NCI-H2227 (cell line): ENCODE results near the gene ANKUB1.
"Not testable (repeated sequence)": the region's sequence is repeated elsewhere in the genome, so short reads cannot be mapped to it uniquely, and the experiment has no call there.

Experiments used
- DNase-seq: peaks from one replicate; lab custom pipeline; 2025; ENCODE audit not compliant: unreplicated experiment; lab: John Stamatoyannopoulos, UW

The ANKUB1 gene, protein sequence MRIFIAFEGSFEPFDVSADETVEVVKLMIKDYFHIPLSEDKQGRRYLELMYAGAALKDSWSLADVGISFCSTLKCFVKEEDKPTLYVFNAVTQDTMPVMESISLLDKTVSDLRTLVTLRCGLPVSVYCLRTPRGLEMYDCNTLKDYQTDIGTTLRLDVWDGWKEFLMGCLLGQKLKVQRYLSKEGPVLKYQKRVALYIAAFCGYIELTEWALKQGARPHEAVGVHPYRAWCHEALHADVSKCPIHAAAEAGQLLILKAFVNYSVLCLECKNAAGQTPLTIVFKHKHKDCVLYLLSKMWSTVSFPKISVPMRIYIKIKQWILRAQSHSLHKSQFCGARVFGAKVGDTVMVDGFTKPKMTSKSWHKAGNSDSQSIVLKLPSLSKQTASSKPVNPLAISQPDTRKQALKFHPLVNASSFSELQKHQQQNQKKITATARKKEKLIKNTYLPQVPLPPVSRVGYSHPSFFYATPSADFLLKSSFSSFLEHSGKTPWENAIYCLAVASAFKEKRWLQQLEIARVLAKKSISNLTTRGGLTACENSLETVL

DNA sequence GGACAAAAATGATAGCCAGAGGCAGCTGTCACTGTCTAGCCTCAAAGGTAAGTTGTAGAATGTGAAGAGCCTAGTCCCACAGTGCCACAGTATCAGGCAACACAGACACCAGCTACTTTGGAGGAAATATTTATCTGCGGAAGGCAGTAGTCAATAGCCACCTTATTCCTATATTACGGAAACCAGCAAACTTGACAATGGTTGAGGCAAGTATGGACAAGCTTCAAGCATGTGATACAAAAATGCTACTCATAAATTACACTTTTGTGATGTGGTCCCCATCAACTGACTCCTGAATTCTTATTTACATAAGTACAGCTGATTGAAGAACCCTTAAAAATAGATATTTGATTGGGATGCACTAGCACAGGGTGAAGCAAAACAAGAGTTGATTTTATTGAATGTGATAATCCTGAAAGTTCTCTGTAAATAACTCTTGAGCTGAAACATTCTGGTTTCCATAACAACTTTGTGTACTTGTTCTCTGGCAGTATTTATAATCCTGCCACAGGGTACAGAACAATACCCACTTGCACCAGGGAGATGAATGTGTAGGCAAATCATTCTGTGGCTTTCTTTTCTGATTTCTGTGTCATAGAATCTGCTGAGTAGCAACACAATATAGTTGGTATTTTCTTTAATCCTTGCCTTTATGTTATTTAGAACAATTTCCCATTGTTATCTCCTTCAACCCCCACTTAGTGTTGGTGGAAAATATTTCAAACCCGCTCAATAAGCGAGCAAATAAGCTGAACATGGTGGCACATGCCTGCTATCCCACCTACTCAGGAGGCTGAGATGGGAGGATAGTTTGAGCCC, at the start of gene ANKUB1:
Gene ANKUB1, minus strand, starts transcription at position 103 of the 819 bp plus-strand sequence. CDS start 188 bp downstream, outside the sequence.
- DNase-seq = no peak

DNA sequence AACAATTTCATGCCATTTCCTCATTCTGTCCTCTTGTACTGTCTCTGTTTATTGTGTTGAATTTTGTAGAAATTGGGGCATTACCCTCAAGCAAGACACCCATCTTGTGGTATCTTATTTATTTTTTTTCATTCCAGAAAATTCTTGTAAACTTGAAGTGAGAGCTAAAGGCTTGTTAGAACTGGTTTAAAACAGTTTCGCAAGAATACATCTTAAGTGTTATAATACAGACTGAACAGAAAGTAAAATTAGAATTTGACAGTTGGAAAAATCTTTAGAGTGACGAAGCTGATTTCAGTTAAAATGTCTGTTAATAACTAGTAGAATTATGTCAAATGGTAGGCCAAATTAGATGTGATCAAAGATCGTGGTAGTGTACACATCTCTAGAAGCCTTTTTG, 47.5 kb upstream of the ANKUB1 start:
- no peak for DNase-seq

DNA sequence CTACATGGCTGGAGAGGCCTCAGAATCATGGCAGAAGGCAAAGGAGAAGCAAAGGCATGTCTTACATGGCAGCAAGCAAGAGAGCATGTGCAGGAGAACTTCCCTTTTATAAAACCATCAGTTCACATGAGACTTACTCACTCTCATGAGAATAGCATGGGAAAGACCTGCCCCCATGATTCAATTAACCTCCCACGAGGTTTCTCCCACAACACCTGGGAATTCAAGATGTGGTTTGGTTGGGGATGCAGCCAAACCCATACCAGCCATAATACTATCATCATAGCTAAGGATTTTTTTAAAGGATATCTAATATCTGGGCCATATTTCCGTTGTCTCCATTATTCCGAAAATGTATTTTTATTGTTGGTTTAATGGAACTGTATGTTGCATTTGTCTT, 47.1 kb upstream of the ANKUB1 start:
- DNase-seq = not testable (repeated sequence)

DNA sequence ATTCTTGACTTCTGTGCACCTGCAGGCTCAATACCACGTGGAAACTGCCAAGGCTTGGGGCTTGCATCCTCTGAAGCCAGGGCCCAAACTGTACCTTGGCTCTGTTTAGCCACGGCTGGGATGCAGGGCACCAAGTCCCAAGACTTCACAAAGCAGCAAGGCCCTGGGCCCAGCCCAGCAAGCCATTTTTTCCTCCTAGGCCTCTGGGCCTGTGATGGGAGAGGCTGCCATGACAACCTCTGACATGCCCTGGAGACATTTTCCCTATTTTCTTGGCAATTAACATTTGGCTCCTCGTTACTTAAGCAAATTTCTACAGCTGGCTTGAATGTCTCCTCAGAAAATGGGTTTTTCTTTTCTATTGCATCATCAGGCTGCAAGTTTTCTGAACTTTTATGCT, 46.1 kb upstream of the ANKUB1 start:
- not testable (repeated sequence) for DNase-seq

DNA sequence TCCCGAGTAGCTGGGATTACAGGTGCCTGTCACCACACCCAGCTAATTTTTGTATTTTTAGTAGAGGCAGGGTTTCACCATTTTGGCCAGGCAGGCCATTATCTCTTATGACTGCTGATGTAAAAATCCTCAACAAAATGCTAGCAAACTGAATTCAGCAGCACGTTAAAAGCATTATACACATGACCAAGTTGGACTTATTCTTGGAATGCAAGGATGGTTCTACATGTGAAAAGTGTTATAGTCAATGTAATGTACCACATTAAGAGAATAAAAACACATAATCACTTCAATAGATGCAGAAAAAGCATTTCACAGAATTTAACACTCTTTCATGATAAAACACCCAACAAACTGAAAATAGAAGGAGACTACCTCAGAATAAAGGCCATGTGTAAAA, 40.9 kb upstream of the ANKUB1 start:
- DNase-seq = no peak

DNA sequence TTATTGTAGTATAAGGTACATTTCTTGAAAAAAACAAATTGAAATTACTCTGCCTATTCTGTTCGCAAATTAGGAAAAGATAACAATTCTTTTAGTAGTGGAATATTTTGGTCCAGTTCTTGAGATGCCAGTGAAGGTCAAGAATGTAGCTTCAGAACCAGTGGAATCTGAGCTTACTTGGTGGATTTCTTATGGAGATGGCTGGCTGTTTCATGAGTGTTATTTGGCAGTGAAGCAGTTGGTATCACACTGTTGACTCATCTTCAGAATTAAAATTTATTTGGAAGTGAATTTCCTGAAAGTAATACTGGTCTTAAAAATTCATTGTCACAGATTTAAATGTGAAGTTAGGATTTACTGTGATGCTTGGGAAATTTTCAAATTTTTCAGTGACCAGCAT, 39.7 kb upstream of the ANKUB1 start:
- no peak for DNase-seq

DNA sequence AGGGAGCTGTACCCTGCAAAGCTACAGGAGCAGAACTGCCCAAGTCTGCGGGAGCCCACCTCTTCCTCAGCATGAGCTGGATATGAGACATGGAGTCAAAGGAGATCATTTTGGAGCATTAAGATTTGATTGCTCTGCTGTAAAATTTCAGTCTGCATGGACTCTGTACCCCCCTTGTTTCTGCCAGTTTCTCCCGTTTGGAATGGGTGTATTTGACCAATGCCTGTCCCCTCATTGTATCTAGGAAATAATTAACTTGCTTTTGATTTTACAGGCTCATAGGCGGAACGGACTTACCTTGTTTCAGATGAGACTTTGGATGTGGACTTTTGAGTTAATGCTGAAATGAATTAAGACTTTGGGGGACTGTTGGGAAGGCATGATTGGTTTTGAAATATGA, 39.0 kb upstream of the ANKUB1 start:
- no peak for DNase-seq

DNA sequence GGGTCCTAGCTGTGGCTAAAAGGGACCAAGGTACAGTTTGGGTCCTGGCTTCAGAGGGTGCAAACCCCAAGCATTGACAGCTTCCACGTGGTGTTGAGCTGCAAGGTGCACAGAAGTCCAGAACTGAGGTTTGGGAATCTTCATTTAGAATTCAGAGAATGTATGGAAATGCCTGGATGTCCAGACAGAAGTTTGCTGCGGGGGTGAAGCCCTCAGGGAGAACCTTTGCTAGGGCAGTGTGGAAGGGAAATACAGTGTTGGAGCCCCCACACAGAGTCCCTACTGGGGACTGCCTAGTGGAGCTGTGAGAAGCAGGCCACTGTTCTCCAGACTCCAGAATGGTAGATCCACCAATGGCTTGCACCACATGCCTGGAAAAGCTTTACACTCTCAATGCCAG, 38.5 kb upstream of the ANKUB1 start:
- no peak for DNase-seq

DNA sequence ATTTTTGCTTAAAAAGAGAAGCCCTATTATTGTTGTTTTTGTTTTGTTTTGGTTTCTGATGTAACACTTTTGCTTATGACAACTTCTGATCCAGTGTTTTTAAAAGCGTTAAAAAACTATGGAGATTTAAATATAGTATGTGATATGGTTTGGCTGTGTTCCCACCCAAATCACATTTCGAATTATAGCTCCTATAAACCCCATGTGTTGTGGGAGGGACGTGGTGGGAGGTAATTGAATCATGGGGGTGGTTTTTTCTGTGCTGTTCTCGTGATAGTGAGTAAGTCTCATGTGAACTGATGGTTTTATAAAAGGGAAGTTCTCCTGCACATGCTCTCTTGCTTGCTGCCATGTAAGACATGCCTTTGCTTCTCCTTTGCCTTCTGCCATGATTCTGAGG, 37.3 kb upstream of the ANKUB1 start:
- not testable (repeated sequence) for DNase-seq

DNA sequence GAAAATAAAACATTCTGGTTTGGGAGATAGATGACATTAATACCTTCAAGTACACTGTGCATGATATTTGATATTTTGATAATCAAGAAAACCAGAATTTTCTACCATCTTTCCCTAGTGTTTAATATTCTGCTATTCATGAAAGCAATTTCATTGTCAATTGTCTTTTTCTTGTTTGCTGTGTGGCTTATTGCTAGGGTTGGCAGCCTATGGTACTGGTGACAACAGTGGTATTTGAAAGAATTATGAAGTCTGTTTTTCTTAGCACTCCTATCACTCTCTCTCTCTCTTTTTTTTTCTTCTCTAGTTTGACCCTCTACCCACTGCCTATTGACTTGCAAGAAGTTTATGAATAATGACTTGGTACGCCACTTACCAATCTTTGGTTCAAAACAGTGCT, 36.0 kb upstream of the ANKUB1 start:
- no peak for DNase-seq

DNA sequence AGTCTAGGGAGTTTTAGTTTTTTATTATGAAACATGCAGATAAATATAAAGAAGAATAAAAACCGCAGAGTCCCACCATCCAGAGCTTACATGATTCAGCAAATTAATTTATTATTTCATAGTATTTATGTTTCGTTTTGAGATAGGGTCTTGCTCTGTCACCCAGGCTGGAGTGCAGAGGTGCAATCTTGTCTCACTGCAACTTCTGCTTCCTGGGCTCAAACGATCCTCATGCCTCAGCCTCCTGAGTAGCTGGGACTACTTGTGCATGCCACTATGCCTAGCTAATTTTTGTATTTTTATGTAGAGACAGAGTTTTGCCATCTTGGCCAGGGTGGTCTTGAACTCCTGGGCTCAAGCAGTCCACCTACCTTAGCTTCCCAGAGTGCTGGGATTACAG, 34.3 kb upstream of the ANKUB1 start:
- DNase-seq = no peak

DNA sequence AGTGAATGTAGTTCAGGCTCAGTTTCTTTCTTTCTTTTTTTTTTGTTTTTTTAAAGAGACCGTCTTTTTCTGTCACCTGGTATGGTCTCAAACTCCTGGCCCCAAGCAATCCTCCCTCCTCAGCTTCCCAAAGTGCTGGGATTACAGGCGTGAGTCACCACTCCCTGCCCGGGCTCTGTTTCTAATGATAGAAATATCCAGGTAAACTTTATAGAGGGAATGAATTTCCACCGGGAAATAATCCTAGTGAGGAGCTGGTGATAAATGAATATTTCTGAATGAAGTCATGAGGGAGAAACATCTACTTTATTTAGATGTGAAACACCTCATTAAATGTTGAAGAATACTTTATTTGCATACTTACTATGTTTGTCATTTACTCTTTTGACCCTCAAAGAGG, 27.8 kb upstream of the ANKUB1 start:
- no peak for DNase-seq

DNA sequence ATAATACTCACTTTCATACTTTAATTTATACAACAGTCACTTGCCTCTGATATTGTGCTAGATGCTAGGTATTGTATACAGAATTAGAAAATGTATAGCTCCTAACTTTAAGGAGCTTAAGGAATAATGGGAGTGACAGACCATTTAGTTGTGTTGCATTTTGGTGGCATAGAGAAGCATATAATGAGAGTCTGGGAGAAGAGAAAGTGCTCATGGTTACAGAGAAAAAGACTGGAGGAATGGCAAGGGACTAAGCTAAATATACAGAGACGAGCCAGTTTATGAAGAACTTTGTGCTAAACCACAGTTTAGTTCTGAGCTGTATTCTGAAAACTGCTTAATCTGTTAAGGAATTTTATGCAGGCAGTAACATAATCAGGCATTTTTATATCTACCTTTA, 27.1 kb upstream of the ANKUB1 start:
- DNase-seq = no peak

DNA sequence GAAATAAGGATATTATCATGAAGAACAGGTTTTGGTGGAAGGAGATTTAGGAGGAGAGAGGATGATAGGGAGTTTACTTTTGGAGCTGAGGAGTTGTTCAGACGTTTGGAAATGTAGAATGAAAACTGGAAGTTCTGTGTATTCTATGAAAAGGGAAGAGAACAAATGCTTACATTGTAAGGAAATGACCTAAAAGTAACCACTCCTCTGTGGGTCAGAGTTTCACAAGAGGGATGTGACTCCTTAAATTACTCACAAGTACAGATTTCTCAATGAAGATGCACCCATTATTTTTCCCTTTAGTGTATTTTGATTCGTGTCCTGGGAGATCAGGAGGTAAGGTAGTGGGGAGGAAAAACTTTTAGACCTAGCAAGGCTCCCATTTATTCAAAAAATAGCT, 24.6 kb upstream of the ANKUB1 start:
- DNase-seq = no peak

DNA sequence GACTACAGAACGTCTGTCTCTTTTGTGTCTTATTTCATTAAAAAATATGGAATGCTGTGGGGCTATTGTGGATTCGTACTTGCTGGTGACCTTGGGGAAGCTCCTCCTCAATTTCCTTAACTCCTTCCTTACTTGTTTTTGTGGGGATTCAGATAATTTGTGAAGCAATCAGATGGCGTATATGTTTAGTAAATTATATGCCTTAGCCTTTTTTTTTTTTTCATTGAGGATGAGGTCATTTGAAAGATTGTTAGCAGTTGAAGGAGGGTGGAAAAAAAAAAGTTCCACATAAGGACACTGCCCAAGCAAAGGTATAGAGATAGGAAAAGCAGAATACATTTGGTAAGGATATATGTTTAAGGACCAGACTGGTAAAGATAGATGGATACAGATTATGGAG, 24.0 kb upstream of the ANKUB1 start:
- no peak for DNase-seq

DNA sequence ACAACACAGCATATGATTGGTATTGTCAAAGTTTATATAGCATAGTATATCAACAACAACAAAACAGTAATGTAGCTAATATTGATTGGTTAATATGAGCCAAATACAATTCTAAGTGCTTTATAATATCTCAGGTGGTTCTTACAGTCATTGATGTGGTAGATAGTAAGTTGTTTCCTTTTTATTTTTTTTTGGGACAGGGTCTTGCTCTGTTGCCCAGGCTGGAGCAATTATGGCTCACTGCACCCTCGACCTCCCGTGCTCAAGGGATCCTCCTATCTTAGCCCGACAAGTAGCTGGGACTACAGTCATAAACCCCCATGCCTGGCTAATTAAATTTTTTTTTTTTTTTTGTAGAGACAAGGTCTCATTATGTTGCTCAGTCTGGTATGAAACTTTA, 23.4 kb upstream of the ANKUB1 start:
- no peak for DNase-seq

DNA sequence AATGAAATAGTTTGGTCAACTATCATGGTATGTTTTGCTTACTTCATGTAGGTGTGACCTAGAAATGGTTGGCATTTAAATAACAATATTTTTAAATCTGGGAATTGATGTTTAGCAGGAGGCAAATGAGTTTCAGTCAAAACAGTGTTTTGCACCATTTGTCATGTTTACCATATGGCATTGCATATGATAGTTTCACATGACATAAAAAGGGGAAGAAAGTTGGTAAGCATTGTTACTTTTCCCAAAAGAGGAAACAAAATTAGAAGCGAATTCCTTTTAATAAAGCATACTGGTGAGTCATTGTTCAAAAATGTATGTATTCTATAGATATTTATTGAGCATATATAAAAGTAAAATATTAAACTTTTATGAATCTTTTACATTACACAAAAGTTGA, 23.0 kb upstream of the ANKUB1 start:
- DNase-seq = no peak

DNA sequence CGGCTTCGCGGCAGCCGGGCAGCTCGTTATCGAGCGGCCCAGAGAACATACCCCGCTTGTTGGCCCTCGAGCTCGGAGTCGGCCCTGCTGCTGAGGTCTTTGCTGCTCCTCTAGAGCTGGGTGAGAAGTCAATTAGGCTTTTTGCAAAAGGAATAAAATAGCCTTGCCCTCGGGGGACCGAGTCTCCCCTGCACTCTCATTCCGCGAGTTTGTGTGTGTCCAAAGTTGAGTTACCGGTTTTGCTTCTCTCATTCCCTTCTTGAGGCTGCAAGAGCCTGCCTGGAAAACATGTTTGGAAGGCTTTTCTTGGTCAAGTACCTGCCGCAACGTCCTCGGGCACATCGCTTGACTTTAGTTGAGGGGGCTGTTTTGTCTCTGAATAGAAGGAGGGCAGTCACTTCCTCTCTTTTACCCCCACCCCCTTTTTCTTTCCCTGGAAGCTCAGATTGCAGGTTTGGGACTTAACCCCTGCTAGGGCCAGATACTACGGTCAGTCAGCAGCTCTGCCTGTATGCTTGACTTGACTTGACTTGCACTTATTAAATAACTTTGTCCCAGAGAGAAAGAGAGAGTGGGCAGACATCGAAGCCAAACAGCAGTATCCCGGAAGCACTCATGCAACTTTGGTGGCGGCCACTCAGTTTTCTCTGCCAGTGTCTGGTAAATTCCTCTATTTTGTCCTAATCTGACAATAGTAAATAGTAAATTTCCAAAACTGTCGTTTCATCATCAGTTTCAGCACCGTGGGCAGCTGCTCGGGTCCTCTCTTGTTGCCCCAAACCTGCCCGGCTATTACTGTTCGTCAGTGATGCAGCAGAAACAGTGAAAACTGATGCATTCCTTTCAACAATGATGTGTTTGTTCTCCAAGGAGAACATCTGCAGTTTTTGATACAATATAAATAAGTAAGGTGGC, 21.3 kb upstream of the ANKUB1 start:
- DNase-seq = peak; percentile 28

DNA sequence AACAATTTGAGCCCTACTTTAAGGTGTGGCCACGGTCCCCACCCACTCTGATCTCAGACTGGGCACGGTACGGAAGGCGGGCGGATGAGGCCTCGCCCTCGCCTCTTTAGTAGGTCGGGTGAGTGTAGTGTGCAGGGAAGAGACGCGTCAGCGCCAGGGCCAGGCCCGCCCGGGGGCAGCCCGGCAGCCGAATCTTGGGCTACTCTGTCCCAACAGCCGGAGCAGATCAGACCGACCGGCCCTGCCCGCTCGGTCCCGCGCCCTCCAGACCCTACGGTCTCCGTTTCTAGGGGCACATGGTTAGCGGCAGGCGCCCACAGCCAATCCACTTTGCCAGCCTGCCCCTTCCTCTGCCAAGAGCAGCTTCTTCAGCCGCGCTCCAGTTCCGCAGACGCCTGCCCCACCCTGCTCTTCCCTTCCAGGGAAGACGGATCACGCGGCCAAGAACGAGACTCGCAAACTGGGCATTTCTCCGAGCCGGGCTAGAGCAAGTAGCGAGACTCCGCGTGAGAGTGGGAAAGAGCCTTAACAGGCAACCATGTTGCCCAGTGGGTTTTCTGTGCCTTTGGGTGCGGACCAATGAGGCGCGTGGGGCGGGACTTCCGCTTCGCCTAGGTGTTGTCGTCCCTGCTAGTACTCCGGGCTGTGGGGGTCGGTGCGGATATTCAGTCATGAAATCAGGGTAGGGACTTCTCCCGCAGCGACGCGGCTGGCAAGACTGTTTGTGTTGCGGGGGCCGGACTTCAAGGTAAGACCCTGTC, 20.4 kb upstream of the ANKUB1 start, which contains the start of gene RNF13:
Gene RNF13, plus strand, starts transcription at position 610 of the 761 bp plus-strand sequence. CDS start 32,812 bp downstream, outside the sequence.
- peak; percentile 91 for DNase-seq

DNA sequence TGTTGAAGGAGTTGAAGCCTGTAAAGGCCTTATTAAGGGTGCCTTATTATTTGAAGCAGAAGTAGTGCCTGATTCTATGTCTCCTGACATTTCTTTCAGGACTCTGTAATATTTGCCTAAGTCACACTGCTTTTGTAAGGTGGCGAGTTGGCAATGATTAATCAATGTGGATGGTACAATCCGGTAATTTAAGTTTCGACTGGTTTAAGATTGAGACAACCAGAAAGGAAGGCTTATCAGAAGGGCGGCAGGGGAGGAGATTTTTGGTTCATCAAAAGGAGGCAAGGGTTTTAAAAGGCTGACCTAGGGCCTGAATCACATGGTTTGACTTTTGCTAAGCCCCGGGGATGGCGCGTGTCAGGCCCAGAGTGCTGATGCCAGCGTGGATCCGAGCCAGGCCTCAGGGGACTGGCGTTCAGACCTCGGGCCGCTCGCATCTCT, 19.8 kb upstream of the ANKUB1 start:
- DNase-seq = no peak
